Anterior cingulate cortex (tissue), 58 donors: Measurements from ENCODE around the gene REC8.
"Not testable (repeated sequence)": the region's sequence is repeated elsewhere in the genome, so short reads cannot be mapped to it uniquely, and the experiment has no call there.

Experiments used
- DNase-seq, 58 donors: peaks; one replicate each; lab custom pipeline; 2025; lab: John Stamatoyannopoulos, UW

The REC8 gene

GRCh38 chr14:24196071-24197055, 24.5 kb downstream of the REC8 start:
- DNase-seq: peak in 1 of 58 donors; percentile 27

DNA sequence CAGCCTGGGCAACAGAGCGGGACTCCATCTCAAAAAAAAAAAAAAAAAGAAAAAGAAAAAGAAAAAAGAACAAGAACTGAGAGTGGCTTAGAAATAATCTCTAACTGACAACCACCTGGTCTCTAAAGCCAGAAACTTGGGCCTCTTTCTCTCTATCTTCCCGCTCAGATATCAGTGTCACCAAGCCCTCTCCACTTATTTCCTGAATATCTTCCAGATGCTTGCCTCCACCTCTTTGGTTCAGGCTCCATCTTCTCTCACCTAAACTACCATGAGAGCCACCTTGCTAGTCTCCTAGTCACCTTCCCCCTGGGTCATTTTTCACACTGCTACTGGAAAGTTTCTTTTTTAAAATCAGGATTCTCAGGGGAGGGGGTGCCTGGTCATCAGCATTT, 25.2 kb downstream of the REC8 start:
- DNase-seq: no peak

GRCh38 chr14:24198814-24199524, 27.1 kb downstream of the REC8 start:
- no peak for DNase-seq

DNA sequence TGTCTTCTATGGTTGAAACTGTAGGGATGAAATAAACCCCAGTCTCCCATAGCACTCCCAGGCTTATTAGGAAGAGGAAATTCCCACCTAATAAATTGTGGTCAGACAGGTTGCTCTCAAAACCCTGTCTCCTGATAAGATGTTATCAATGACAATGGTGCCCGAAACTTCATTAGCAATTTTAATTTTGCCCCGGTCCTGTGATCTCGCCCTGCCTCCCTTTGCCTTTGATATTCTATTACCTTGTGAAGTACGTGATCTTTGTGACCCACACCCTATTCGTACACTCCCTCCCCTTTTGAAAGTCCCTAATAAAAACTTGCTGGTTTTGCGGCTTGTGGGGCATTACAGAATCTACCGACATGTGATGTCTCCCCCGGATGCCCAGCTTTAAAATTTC, 30.7 kb downstream of the REC8 start:
- DNase-seq: not testable (repeated sequence)

GRCh38 chr14:24203249-24203886, 31.5 kb downstream of the REC8 start:
- not testable (repeated sequence) for DNase-seq

DNA sequence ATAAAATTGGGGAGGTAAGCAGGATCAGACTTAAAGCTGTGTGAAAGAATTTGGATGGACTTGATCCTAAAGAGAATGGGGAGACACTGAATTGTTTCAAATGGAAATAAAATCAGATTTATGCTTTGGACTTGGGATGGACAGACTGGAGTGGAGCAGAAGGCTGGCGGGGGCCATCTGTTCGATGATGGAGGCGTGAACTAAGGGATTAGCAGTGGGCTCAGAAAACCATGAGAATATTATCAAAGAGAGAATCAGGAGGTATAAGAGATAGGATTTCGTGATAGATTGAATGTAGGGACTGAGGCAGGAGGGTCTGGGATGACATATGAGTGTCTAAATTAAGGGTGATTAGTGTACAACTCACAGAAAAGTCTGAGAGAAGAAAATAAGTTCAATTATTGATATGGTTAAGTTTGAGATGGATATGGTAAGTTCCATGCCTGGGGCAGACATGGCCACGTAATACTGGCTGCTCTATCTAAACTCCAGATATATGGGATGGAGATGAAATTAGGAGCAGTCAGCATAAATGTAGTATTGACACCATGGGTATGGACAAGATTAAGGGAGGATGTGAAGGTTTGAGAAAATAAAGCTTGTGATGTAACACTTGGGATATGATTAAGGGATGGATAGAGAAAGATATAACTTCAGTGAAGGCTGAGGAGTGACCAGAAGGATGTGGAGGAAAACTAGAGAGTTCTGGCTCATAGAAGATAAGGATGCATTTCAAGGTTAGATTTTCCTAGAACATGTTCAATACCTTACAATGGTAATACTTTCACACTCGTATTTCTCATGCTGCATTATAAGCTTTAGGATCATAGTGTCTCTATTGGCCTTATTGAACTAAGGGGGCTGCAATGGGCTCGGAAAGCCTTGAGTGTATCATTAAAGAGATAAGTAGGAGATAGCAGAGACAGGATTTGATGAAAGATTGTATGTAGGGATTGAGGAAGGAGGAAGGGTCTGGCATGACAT, 32.6 kb downstream of the REC8 start:
- no peak for DNase-seq

GRCh38 chr14:24206260-24207103, 34.6 kb downstream of the REC8 start:
- no peak for DNase-seq

- no peak for DNase-seq
Observed at GRCh38 chr14:24207104-24207551, 35.2 kb downstream of the REC8 start.

DNA sequence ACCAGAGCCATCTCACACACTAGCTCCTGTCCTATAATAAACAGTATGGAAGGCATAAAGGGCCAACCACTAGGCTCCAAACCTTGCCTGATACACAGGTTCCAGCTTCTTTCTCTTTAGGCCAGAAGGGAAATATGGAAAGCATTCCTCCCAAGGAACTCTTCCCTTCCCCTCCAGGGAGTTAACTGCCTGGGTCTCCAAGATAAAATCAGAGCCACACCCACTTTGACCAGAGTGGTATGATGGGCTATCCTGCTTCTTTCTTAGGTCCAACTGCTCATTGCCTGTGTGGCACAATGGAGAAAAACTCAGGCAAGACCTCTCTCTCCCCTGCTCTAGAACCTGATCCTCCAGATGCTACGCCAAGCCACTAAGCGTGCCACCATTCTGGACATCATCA, 35.7 kb downstream of the REC8 start:
- DNase-seq: no peak

DNA sequence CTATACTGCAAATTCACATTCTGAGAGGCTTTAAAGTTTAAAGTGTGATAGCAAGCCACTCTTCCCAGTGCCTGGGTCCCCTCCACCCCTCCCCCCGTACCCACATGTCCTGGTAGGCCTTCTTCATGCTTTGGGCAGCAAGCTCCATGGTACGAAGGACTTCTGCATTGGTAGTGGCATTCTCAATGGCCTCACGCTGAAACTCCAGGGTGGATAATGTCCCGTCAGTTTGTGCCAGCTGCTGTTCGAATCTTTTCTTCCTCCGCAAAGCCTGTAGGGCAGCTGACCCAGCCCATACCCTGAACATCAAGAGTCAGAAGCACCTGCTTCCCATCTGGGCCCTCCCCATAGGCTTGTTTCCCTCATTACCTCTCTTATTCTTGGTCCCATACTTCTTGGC, 39.4 kb downstream of the REC8 start:
- DNase-seq: no peak

DNA sequence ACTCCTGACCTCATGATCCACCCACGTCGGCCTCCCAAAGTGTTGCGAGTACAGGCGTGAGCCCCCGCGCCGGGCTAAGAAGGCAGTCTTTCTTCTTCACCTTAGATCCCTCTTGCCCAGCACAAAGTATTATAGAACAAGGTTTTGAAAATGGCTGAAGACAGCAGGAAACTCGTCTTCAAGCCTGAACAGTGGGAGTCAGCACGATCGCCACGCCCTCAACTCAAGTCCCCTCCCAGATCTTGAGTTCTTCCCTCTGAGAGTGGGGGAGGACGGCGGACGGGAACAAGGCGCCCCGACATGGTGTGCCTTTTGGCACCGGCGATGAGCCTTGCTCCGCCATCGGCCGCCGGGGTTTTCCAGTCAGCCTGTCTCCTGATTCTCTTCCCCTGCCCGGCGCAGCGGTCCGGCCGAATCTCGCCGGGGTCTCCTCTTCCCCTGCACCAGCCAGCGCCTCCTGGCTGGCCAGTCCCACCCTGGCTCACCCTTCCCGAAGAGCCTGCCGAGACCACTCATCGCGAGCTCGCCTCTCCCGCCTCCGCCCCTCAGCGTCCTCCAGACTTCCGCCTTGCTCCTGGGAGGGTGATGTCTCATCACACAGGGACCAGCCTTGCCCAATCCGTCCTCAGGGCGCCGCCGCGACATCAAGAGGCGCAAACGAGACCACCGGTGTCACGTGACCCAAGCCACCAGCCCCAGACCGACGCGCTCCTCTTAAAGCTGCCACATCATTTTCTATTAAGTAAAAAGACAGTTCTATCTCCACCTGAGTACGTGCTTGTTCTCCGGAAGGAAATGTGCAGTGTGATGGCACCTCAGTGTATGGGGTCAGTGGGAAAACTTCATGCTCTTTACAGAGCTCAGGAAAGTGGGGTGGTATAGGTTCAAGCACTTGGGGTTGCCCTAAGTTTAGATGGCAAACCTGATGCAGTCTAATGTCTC, 41.3 kb downstream of the REC8 start, which contains the start of gene CHMP4A:
TSS of gene CHMP4A (minus strand) at position 565 of the 942 bp plus-strand sequence. CDS start at position 516, 49 bp downstream.
- peak; percentile 69 to 98 (median 90) for DNase-seq

DNA sequence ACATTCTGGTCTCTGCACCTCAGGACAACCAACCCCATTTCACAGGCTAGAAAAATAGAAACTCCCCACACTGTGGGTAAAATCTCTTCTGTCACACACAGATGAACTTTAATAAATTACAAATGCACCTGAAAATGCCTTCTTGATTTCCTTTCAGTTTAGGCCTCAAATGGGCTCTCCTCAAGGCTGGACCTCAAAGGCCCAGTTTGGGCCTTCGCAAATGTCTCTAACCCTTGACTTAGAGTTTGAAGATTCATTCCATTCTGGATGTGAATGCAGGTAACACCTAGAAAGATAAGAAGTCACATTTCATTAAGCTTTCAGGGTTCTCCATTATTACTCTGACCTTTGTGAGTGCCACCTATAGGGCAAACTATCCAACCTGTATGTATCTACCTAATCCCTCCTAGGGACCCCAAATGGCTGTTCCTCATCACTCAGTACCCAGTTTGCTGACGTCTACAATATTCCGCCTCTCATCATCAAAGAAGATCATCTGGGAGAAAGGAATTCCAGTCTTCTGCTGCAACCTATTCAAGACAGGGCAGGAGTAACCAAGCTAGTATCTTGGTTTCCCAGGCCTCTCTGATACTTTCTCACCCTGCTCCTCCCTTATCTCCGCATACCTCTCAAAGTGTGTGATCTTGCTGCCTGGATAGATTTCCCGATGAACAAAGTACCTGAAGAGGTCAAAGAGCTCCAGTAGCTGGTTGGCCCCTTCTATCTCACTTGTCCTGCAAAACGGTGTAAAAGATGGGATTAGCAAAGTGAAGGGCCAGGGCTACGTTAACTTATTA, 42.2 kb downstream of the REC8 start:
- no peak for DNase-seq

DNA sequence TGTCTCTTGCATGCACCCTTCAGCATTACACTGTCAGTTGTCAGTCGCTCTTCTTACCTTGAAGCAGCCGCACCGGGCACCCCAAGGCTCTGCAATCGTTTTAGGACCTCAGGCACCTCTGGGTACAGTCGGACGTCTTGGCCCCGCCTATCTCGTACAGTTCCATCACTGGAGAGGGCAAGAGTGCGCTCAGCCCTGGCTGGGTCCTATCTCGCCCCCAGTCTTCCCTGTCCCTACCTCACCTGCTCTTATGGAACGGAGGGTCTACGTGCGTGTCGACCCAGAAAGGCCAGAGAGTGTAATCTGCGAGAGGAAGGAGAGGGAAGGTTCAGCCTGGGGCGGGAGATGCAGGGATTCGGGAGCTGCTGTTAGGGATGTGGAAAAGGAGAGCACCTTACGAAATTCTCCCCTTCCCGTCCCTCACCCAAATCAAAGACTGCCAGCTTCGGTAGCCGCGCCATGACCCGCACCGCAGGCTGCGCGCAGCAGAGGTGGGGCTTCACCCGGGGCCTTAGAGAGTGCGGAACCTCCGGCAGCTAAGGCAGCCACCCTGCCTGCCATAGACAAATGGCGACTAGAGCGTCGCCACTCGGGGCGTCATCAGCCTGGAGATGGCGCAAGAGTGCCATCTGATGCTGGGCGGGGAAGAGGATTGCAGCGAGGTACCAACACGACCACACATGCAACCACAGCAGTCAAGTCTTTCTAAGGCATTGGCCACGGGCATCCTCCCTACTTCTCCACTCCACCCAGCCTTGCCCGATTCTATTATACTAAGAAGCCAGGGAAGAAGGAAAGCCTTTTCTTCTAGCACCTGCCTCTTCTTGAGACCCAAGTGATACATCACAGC, 43.8 kb downstream of the REC8 start, which contains the start of gene MDP1:
TSS of gene MDP1 (minus strand) at position 572 of the 850 bp plus-strand sequence. CDS start at position 461, 111 bp downstream.
- peak; percentile 15 to 92 (median 77) for DNase-seq

GRCh38 chr14:24216345-24216699, 44.4 kb downstream of the REC8 start:
- DNase-seq: no peak

DNA sequence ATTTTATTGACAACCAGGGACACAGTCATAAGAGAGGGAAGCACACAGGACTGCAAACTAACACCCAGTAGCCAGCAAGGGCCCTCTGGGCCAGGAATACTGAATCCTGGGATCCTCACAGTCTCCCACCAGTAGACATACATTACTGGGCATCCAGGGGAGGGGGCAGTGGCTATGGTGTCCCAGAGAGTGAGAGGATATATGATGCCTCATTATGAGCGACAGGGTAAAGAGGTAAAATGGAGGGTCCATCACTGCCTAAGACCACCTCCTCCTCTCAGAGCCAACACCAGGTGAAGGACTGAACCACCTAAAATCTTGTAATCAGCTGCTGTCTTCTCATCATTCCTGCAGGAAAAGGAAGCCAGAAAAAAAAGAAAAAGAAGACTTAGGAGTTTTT, 45.0 kb downstream of the REC8 start:
- not testable (repeated sequence) for DNase-seq

GRCh38 chr14:24219080-24219479, 47.2 kb downstream of the REC8 start:
- DNase-seq: no peak
